HEK293 (cell line): ENCODE measurements around the gene DNASE2B.

Source experiments
- CTCF ChIA-PET: fragments of 350-600 bp; formaldehyde crosslinking; extraction: SDS; loops from one replicate; lab custom pipeline; 2021; ENCODE audit warnings: antibody characterized with exemption; lab: Yijun Ruan, JAX
- POLR2A ChIA-PET: fragments of 300-600 bp; formaldehyde crosslinking; extraction: SDS; loops from one replicate; lab custom pipeline; 2020; ENCODE audit warnings: antibody characterized with exemption, inconsistent platforms; lab: Yijun Ruan, JAX
- H3K27ac ChIP-seq: fragments of 200-500 bp; sonication (Bioruptor generic); 2 replicates; pipeline ENCODE4 v1.5.1; 2014; ENCODE audit warnings: low read depth, low read length, control low read depth, inconsistent platforms; ENCODE audit errors: extremely low read depth
- H3K36me3 ChIP-seq, 2 experiments: fragments of 200-500 bp in 1 of 2; sonication (Bioruptor generic) in 1 of 2; 1 replicate in 1 of 2; 2 replicates in 1 of 2; pipeline ENCODE4 v1.5.1; 2014 to 2017; ENCODE audit warnings: inconsistent platforms in 2 of 2, low read length in 2 of 2; ENCODE audit not compliant: control insufficient read depth in 2 of 2, insufficient read depth in 1 of 2
- H3K4me1 ChIP-seq: fragments of 200-500 bp; sonication (Bioruptor generic); 2 replicates; pipeline ENCODE4 v1.5.1; 2014; ENCODE audit warnings: mild to moderate bottlenecking, low read length, inconsistent platforms; ENCODE audit not compliant: control insufficient read depth, insufficient read depth
- H3K4me3 ChIP-seq: 2 replicates; pipeline ENCODE4 v1.5.1; 2011; ENCODE audit warnings: low read depth, mild to moderate bottlenecking, control low read depth, low read length, moderate library complexity
- H3K9me3 ChIP-seq: fragments of 200-500 bp; sonication (Bioruptor generic); 2 replicates; pipeline ENCODE4 v1.5.1; 2014; ENCODE audit warnings: low read depth, low read length, inconsistent platforms; ENCODE audit not compliant: control insufficient read depth, insufficient read depth
- GFI1B ChIP-seq: fragments of 450-650 bp; formaldehyde crosslinking; IDR thresholded peaks from 2 replicates; pipeline ENCODE4 v1.5.1; 2016; ENCODE audit warnings: missing biosample characterization, missing genetic modification characterization
- GLI2 ChIP-seq: fragments of 450-650 bp; formaldehyde crosslinking; IDR thresholded peaks from 2 replicates; pipeline ENCODE4; 2017; ENCODE audit warnings: missing biosample characterization, missing genetic modification characterization, low read depth, borderline replicate concordance
- KLF8 ChIP-seq: fragments of 450-650 bp; formaldehyde crosslinking; IDR thresholded peaks from 2 replicates; pipeline ENCODE4 v1.5.1; 2016; ENCODE audit warnings: missing biosample characterization, missing genetic modification characterization
- OSR2 ChIP-seq: fragments of 450-650 bp; formaldehyde crosslinking; IDR thresholded peaks from 2 replicates; pipeline ENCODE4 v1.5.1; 2016; ENCODE audit warnings: missing biosample characterization, missing genetic modification characterization
- RBAK ChIP-seq: fragments of 450-650 bp; formaldehyde crosslinking; IDR thresholded peaks from 2 replicates; pipeline ENCODE4 v1.5.1; 2016; ENCODE audit warnings: missing biosample characterization, missing genetic modification characterization
- SP7 ChIP-seq: fragments of 450-650 bp; formaldehyde crosslinking; IDR thresholded peaks from 2 replicates; pipeline ENCODE4 v1.5.1; 2016; ENCODE audit warnings: missing biosample characterization, missing genetic modification characterization
- WT1 ChIP-seq: fragments of 450-650 bp; formaldehyde crosslinking; IDR thresholded peaks from 2 replicates; pipeline ENCODE4 v1.5.1; 2016; ENCODE audit warnings: missing biosample characterization, missing genetic modification characterization
- YY1 ChIP-seq: fragments of 450-650 bp; formaldehyde crosslinking; IDR thresholded peaks from 2 replicates; pipeline ENCODE4 v1.5.1; 2018; ENCODE audit warnings: missing biosample characterization, missing genetic modification characterization
- ZBTB8A ChIP-seq: fragments of 450-650 bp; formaldehyde crosslinking; IDR thresholded peaks from 2 replicates; pipeline ENCODE4 v1.5.1; 2016; ENCODE audit warnings: missing biosample characterization, missing genetic modification characterization
- ZEB2 ChIP-seq: fragments of 450-650 bp; formaldehyde crosslinking; IDR thresholded peaks from 2 replicates; pipeline ENCODE4 v1.5.1; 2016; ENCODE audit warnings: missing biosample characterization, missing genetic modification characterization
- ZNF133 ChIP-seq: fragments of 450-650 bp; formaldehyde crosslinking; IDR thresholded peaks from 2 replicates; pipeline ENCODE4 v1.5.1; 2016; ENCODE audit warnings: missing biosample characterization, missing genetic modification characterization
- ZNF155 ChIP-seq: fragments of 450-650 bp; formaldehyde crosslinking; IDR thresholded peaks from 2 replicates; pipeline ENCODE4 v1.5.1; 2016; ENCODE audit warnings: missing biosample characterization, missing genetic modification characterization
- ZNF19 ChIP-seq: fragments of 450-650 bp; formaldehyde crosslinking; IDR thresholded peaks from 2 replicates; pipeline ENCODE4; 2016; ENCODE audit warnings: missing biosample characterization, missing genetic modification characterization, low read depth
- ZNF223 ChIP-seq: fragments of 450-650 bp; formaldehyde crosslinking; IDR thresholded peaks from 2 replicates; pipeline ENCODE4 v1.5.1; 2016; ENCODE audit warnings: missing biosample characterization, missing genetic modification characterization
- ZNF266 ChIP-seq: fragments of 450-650 bp; formaldehyde crosslinking; IDR thresholded peaks from 2 replicates; pipeline ENCODE4 v1.5.1; 2016; ENCODE audit warnings: missing biosample characterization, missing genetic modification characterization, low read depth
- ZNF366 ChIP-seq: fragments of 450-650 bp; formaldehyde crosslinking; conservative IDR thresholded peaks from 2 replicates; pipeline ENCODE4 v1.5.1; 2016; ENCODE audit warnings: missing biosample characterization, missing genetic modification characterization
- ZNF37A ChIP-seq: fragments of 450-650 bp; IDR thresholded peaks from 2 replicates; pipeline ENCODE4 v1.5.1; 2018; ENCODE audit warnings: missing biosample characterization, missing genetic modification characterization
- ZNF423 ChIP-seq: fragments of 450-650 bp; formaldehyde crosslinking; IDR thresholded peaks from 2 replicates; pipeline ENCODE4 v1.5.1; 2016; ENCODE audit warnings: missing biosample characterization, missing genetic modification characterization
- ZNF433 ChIP-seq: fragments of 450-650 bp; formaldehyde crosslinking; IDR thresholded peaks from 2 replicates; pipeline ENCODE4 v1.5.1; 2016; ENCODE audit warnings: missing biosample characterization, missing genetic modification characterization, low read depth
- ZNF510 ChIP-seq: fragments of 450-650 bp; formaldehyde crosslinking; IDR thresholded peaks from 2 replicates; pipeline ENCODE4 v1.5.1; 2018; ENCODE audit warnings: mild to moderate bottlenecking, missing genetic modification characterization, missing biosample characterization; ENCODE audit not compliant: insufficient replicate concordance
- ZNF670 ChIP-seq: fragments of 450-650 bp; formaldehyde crosslinking; IDR thresholded peaks from 2 replicates; pipeline ENCODE4 v1.5.1; 2016; ENCODE audit warnings: missing biosample characterization, missing genetic modification characterization, low read depth
- ZNF776 ChIP-seq: fragments of 450-650 bp; formaldehyde crosslinking; IDR thresholded peaks from 2 replicates; pipeline ENCODE4 v1.5.0; 2017; ENCODE audit warnings: missing biosample characterization, missing genetic modification characterization, borderline replicate concordance
- TF ChIP-seq, protein P1 (sequence below): fragments of 450-650 bp; formaldehyde crosslinking; IDR thresholded peaks from 2 replicates; pipeline ENCODE4 v1.5.1; 2017; ENCODE audit warnings: missing biosample characterization, missing genetic modification characterization
- TF ChIP-seq, protein P2 (sequence below): fragments of 450-650 bp; formaldehyde crosslinking; optimal IDR thresholded peaks from 2 replicates; pipeline ENCODE3; 2016; ENCODE audit warnings: missing biosample characterization, mild to moderate bottlenecking, missing genetic modification characterization
- TF ChIP-seq, protein P3 (sequence below): fragments of 450-650 bp; formaldehyde crosslinking; IDR thresholded peaks from 2 replicates; pipeline ENCODE4 v1.5.1; 2016; ENCODE audit warnings: missing biosample characterization, missing genetic modification characterization, borderline replicate concordance

The DNASE2B gene, protein sequence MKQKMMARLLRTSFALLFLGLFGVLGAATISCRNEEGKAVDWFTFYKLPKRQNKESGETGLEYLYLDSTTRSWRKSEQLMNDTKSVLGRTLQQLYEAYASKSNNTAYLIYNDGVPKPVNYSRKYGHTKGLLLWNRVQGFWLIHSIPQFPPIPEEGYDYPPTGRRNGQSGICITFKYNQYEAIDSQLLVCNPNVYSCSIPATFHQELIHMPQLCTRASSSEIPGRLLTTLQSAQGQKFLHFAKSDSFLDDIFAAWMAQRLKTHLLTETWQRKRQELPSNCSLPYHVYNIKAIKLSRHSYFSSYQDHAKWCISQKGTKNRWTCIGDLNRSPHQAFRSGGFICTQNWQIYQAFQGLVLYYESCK

DNA sequence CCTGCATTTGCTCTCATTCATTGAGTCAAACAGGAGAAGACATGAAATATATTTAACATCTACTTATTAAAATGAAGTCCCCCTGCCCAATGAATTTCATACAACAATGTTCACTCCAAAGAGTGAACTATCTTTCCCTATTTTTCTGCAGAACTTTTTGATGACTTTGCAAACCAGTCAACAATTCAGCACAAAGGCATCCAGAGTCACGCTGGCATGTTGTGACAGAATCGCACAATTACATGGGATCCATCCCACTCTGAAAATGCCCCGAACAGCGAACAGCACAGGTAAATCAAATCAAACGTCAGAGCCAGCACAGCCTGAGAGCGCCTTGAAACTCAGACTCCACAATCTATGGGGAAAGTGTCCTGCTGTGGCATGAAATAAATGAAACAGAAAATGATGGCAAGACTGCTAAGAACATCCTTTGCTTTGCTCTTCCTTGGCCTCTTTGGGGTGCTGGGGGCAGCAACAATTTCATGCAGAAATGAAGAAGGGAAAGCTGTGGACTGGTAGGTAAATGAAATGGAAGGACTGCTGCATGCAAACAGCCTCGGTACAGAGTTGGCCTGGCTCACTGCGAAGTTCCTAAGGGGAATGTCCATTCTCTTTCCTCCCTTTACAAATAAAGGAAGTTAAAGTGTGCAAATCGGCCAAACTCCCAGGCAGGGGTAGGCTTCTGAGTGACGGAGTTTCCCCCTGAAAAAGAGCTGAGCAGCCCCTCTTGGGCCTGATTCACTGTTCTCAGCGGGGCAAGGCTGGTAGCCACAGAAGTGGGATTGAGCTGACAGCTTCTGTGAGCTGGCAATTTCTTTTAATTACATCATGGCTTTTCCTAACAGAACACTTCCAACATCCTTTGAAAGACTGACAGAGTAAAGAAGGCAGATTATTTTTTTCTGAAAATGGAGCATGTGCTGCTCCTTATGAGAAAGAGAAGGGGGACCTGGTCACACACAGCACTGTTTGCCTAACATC is at the start of gene DNASE2B:
DNASE2B (plus strand) TSS at position 310 of the 981 bp plus-strand sequence; CDS start at position 391, 81 bp downstream.
- H3K4me1 ChIP-seq: no peaks in the 10 kb centered on the region
- H3K36me3 ChIP-seq: no peaks in the 10 kb centered on the region
- H3K4me3 ChIP-seq: no peak within 1 kb of the TSS
- POLR2A ChIA-PET: no interaction called here
- TF ChIP-seq GFI1B (no peak), ZNF223 (tag by site-specific recombination) (no peak), SP7 (tag by site-specific recombination) (no peak), YY1 (no peak), ZNF37A (tag by site-specific recombination) (no peak), OSR2 (tag by site-specific recombination) (no peak), ZNF776 (tag by site-specific recombination) (no peak), ZNF155 (no peak), ZNF433 (tag by site-specific recombination) (no peak), WT1 (tag by site-specific recombination) (no peak), ZNF510 (tag by site-specific recombination) (no peak), ZNF670 (tag by site-specific recombination) (no peak), ZNF266 (tag by site-specific recombination) (no peak), GLI2 (tag by site-specific recombination) (no peak), ZBTB8A (tag by site-specific recombination) (no peak)
- TF ChIP-seq, all 188 proteins: peak for 0
- CTCF ChIA-PET: interaction anchor here (1.0 kb wide), 1 partner anchor 537 kb away, joined by 3 read pairs; no protein-coding TSS in a partner anchor
- no peaks in the 10 kb centered on the region for H3K9me3 ChIP-seq
- no peak within 1 kb of the TSS for H3K27ac ChIP-seq

DNA sequence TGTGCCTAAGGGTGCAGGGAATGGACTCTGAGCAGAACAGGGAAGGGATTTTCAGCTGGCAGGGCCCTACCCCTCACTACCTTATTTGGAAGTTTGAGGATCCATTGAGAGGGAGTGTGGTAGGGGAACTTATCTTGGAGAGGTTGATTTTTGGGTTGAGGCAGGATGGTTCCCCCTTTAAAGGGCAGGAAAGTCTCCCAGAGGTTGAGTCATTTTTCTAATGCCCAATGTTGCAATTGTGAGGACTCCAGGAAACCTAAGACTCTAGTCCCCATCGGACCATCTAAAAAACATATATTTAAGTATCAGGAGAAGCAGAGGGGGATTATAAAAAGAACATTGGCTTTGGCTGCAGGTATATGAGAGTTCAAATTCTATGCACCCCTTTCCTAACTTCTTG is 49.5 kb upstream of the DNASE2B start:
- ChIA-PET POLR2A (no interaction called here), CTCF (interaction anchor here (0.7 kb wide), 1 partner anchor 1273 kb away, joined by 3 read pairs; no protein-coding TSS in a partner anchor)
- Histone ChIP-seq H3K4me3 (no peak overlapping the region), H3K4me1 (no peaks in the 10 kb centered on the region), H3K27ac (no peak overlapping the region), H3K9me3 (no peaks in the 10 kb centered on the region), H3K36me3 (no peaks in the 10 kb centered on the region)
- TF ChIP-seq, protein P1, sequence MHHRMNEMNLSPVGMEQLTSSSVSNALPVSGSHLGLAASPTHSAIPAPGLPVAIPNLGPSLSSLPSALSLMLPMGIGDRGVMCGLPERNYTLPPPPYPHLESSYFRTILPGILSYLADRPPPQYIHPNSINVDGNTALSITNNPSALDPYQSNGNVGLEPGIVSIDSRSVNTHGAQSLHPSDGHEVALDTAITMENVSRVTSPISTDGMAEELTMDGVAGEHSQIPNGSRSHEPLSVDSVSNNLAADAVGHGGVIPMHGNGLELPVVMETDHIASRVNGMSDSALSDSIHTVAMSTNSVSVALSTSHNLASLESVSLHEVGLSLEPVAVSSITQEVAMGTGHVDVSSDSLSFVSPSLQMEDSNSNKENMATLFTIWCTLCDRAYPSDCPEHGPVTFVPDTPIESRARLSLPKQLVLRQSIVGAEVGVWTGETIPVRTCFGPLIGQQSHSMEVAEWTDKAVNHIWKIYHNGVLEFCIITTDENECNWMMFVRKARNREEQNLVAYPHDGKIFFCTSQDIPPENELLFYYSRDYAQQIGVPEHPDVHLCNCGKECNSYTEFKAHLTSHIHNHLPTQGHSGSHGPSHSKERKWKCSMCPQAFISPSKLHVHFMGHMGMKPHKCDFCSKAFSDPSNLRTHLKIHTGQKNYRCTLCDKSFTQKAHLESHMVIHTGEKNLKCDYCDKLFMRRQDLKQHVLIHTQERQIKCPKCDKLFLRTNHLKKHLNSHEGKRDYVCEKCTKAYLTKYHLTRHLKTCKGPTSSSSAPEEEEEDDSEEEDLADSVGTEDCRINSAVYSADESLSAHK: no peak
- no peak for TF ChIP-seq ZNF423 (tag by site-specific recombination)
- TF ChIP-seq, protein P2, sequence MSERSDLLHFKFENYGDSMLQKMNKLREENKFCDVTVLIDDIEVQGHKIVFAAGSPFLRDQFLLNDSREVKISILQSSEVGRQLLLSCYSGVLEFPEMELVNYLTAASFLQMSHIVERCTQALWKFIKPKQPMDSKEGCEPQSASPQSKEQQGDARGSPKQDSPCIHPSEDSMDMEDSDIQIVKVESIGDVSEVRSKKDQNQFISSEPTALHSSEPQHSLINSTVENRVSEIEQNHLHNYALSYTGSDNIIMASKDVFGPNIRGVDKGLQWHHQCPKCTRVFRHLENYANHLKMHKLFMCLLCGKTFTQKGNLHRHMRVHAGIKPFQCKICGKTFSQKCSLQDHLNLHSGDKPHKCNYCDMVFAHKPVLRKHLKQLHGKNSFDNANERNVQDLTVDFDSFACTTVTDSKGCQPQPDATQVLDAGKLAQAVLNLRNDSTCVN (tag by site-specific recombination): no peak
- TF ChIP-seq KLF8 (tag by site-specific recombination): no peak
- no peak for TF ChIP-seq ZNF19 (tag by site-specific recombination)
- TF ChIP-seq ZEB2: no peak
- TF ChIP-seq ZNF133 (tag by site-specific recombination): no peak
- no peak for TF ChIP-seq RBAK
- TF ChIP-seq, protein P3, sequence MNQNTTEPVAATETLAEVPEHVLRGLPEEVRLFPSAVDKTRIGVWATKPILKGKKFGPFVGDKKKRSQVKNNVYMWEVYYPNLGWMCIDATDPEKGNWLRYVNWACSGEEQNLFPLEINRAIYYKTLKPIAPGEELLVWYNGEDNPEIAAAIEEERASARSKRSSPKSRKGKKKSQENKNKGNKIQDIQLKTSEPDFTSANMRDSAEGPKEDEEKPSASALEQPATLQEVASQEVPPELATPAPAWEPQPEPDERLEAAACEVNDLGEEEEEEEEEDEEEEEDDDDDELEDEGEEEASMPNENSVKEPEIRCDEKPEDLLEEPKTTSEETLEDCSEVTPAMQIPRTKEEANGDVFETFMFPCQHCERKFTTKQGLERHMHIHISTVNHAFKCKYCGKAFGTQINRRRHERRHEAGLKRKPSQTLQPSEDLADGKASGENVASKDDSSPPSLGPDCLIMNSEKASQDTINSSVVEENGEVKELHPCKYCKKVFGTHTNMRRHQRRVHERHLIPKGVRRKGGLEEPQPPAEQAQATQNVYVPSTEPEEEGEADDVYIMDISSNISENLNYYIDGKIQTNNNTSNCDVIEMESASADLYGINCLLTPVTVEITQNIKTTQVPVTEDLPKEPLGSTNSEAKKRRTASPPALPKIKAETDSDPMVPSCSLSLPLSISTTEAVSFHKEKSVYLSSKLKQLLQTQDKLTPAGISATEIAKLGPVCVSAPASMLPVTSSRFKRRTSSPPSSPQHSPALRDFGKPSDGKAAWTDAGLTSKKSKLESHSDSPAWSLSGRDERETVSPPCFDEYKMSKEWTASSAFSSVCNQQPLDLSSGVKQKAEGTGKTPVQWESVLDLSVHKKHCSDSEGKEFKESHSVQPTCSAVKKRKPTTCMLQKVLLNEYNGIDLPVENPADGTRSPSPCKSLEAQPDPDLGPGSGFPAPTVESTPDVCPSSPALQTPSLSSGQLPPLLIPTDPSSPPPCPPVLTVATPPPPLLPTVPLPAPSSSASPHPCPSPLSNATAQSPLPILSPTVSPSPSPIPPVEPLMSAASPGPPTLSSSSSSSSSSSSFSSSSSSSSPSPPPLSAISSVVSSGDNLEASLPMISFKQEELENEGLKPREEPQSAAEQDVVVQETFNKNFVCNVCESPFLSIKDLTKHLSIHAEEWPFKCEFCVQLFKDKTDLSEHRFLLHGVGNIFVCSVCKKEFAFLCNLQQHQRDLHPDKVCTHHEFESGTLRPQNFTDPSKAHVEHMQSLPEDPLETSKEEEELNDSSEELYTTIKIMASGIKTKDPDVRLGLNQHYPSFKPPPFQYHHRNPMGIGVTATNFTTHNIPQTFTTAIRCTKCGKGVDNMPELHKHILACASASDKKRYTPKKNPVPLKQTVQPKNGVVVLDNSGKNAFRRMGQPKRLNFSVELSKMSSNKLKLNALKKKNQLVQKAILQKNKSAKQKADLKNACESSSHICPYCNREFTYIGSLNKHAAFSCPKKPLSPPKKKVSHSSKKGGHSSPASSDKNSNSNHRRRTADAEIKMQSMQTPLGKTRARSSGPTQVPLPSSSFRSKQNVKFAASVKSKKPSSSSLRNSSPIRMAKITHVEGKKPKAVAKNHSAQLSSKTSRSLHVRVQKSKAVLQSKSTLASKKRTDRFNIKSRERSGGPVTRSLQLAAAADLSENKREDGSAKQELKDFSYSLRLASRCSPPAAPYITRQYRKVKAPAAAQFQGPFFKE (tag by site-specific recombination): no peak
- TF ChIP-seq ZNF366: no peak
- TF ChIP-seq YY1: no peak
